IMR-90 (cell line): ENCODE results near the gene CUL4A. TPM values are rescaled to one million over a fixed set of nuclear protein-coding genes. Genes with fewer than 3 reads are reported as not detected.

Source experiments
- ATAC-seq: fragments of 200-7000 bp; cut with Tn5 transposase; 2 replicates; pipeline ENCODE4 v1.9.1; 2020; ENCODE audit warnings: low read depth, mild to moderate bottlenecking, moderate library complexity
- BruUV-seq: library from RNA; stranded (reverse); fragments of 400-500 nt; replicated peaks from 2 replicates; lab custom pipeline; 2021; lab: Mats Ljungman, UMichigan
- CTCF ChIA-PET: fragments of 300-600 bp; formaldehyde crosslinking; extraction: SDS; loops from one replicate; lab custom pipeline; 2021; ENCODE audit warnings: antibody characterized with exemption; lab: Yijun Ruan, JAX
- POLR2A ChIA-PET: fragments of 300-600 bp; sonication (Branson Sonifier 250); formaldehyde crosslinking; loops from one replicate; lab custom pipeline; 2022; ENCODE audit warnings: antibody characterized with exemption; ENCODE audit not compliant: unreplicated experiment; lab: Charles Lee
- DNase-seq: peaks from one replicate; pipeline ENCODE4 v3.0.0; 2013
- H2AFZ ChIP-seq: replicated peaks from 2 replicates; pipeline ENCODE3; 2013; ENCODE audit warnings: low read length, mild to moderate bottlenecking; ENCODE audit not compliant: poor library complexity
- H2AK5ac ChIP-seq: 2 replicates; pipeline ENCODE4 v1.6.1; 2013; ENCODE audit warnings: low read depth, low read length, inconsistent platforms
- H2AK9ac ChIP-seq: replicated peaks from 2 replicates; pipeline ENCODE3; 2013; ENCODE audit warnings: mild to moderate bottlenecking, low read depth, low read length, moderate library complexity; ENCODE audit not compliant: poor library complexity
- H2BK120ac ChIP-seq: 2 replicates; pipeline ENCODE4 v1.6.1; 2013; ENCODE audit warnings: low read depth, low read length, inconsistent platforms
- H2BK15ac ChIP-seq: 3 replicates; pipeline ENCODE4 v1.6.1; 2013; ENCODE audit warnings: low read depth, low read length, inconsistent platforms
- H2BK20ac ChIP-seq: 2 replicates; pipeline ENCODE4 v1.6.1; 2013; ENCODE audit warnings: low read depth, mild to moderate bottlenecking, inconsistent platforms, low read length, moderate library complexity
- H2BK5ac ChIP-seq: 2 replicates; pipeline ENCODE4 v1.6.1; 2013; ENCODE audit warnings: mild to moderate bottlenecking, low read depth, low read length, inconsistent platforms; ENCODE audit not compliant: poor library complexity, severe bottlenecking
- H3K14ac ChIP-seq: replicated peaks from 2 replicates; pipeline ENCODE4 v1.6.1; 2013; ENCODE audit warnings: low read depth, low read length, inconsistent platforms
- H3K18ac ChIP-seq: 2 replicates; pipeline ENCODE4 v1.6.1; 2013; ENCODE audit warnings: low read depth, low read length, control low read depth
- H3K23ac ChIP-seq: 2 replicates; pipeline ENCODE4 v1.6.1; 2013; ENCODE audit warnings: low read depth, low read length, inconsistent platforms
- H3K27ac ChIP-seq: 2 replicates; pipeline ENCODE4 v1.5.1; 2013; ENCODE audit warnings: mild to moderate bottlenecking, control low read depth, low read length; ENCODE audit not compliant: insufficient read depth
- H3K27me3 ChIP-seq: 2 replicates; pipeline ENCODE4 v1.6.1; 2013; ENCODE audit warnings: low read length; ENCODE audit not compliant: control insufficient read depth, insufficient read depth
- H3K36me3 ChIP-seq: 2 replicates; pipeline ENCODE4 v1.6.1; 2013; ENCODE audit warnings: low read length, mixed read lengths; ENCODE audit not compliant: control insufficient read depth, insufficient read depth
- H3K4ac ChIP-seq: 2 replicates; pipeline ENCODE4 v1.6.1; 2013; ENCODE audit warnings: low read depth, low read length, inconsistent platforms
- H3K4me1 ChIP-seq: 2 replicates; pipeline ENCODE4 v1.6.1; 2013; ENCODE audit warnings: low read length, mixed read lengths; ENCODE audit not compliant: control insufficient read depth, insufficient read depth
- H3K4me2 ChIP-seq: 2 replicates; pipeline ENCODE4 v1.6.1; 2013; ENCODE audit warnings: low read depth, mild to moderate bottlenecking, control low read depth, low read length, moderate library complexity
- H3K4me3 ChIP-seq: 2 replicates; pipeline ENCODE4 v1.5.1; 2013; ENCODE audit warnings: low read depth, mild to moderate bottlenecking, control low read depth, low read length, moderate library complexity; ENCODE audit not compliant: insufficient read depth
- H3K56ac ChIP-seq: 2 replicates; pipeline ENCODE4 v1.6.1; 2013; ENCODE audit warnings: low read length, inconsistent platforms; ENCODE audit not compliant: insufficient read depth; ENCODE audit errors: extremely low read depth
- H3K79me1 ChIP-seq, 2 experiments: 2 replicates each; pipeline ENCODE4 v1.6.1; 2013; ENCODE audit warnings: low read length in 2 of 2, inconsistent platforms in 1 of 2, low read depth in 1 of 2
- H3K9ac ChIP-seq: 2 replicates; pipeline ENCODE4 v1.6.1; 2013; ENCODE audit warnings: low read depth, low read length, control low read depth
- H3K9me1 ChIP-seq: 2 replicates; pipeline ENCODE4 v1.6.1; 2013; ENCODE audit warnings: low read length, inconsistent platforms; ENCODE audit not compliant: insufficient read depth
- H3K9me3 ChIP-seq: 2 replicates; pipeline ENCODE4 v1.6.1; 2013; ENCODE audit warnings: low read length; ENCODE audit not compliant: control insufficient read depth, insufficient read depth
- H4K20me1 ChIP-seq: 2 replicates; pipeline ENCODE4 v1.6.1; 2013; ENCODE audit warnings: low read length, inconsistent platforms; ENCODE audit not compliant: insufficient read depth
- H4K5ac ChIP-seq: 2 replicates; pipeline ENCODE4 v1.6.1; 2013; ENCODE audit warnings: mild to moderate bottlenecking, low read depth, low read length, control low read depth
- H4K8ac ChIP-seq, 2 experiments: 2 replicates each; pipeline ENCODE4 v1.6.1; 2013; ENCODE audit warnings: low read depth in 2 of 2, low read length in 2 of 2, control low read depth in 1 of 2, inconsistent platforms in 1 of 2
- H4K91ac ChIP-seq: 2 replicates; pipeline ENCODE4 v1.6.1; 2013; ENCODE audit warnings: low read depth, low read length, inconsistent platforms; ENCODE audit not compliant: insufficient read depth
- BHLHE40 ChIP-seq: fragments of 150-350 bp; IDR thresholded peaks from 2 replicates; pipeline ENCODE4 v1.6.1; 2016; ENCODE audit warnings: mild to moderate bottlenecking, low read depth, low read length
- CHD1 ChIP-seq: IDR thresholded peaks from 2 replicates; pipeline ENCODE4 v1.6.1; 2012; ENCODE audit warnings: low read depth, low read length, improper control_type of control experiment
- CTCF ChIP-seq: conservative IDR thresholded peaks from 2 replicates; pipeline ENCODE4 v1.5.1; 2012; ENCODE audit warnings: mild to moderate bottlenecking, low read depth, low read length, improper control_type of control experiment
- FOS ChIP-seq: fragments of 150-350 bp; IDR thresholded peaks from 2 replicates; pipeline ENCODE4 v1.6.1; 2016; ENCODE audit warnings: low read depth, low read length
- MAFK ChIP-seq: IDR thresholded peaks from 2 replicates; pipeline ENCODE4 v1.6.1; 2012; ENCODE audit warnings: low read depth, low read length, improper control_type of control experiment
- MAZ ChIP-seq: IDR thresholded peaks from 2 replicates; pipeline ENCODE4 v1.6.1; 2012; ENCODE audit warnings: low read depth, mild to moderate bottlenecking, low read length, improper control_type of control experiment, moderate library complexity, borderline replicate concordance
- MXI1 ChIP-seq: IDR thresholded peaks from 2 replicates; pipeline ENCODE4 v1.6.1; 2012; ENCODE audit warnings: low read depth, mild to moderate bottlenecking, low read length, moderate library complexity, borderline replicate concordance
- NFE2L2 ChIP-seq: fragments of 150-350 bp; IDR thresholded peaks from 2 replicates; pipeline ENCODE4 v1.6.1; 2016; ENCODE audit warnings: low read depth, mild to moderate bottlenecking, low read length
- POLR2A ChIP-seq: IDR thresholded peaks from 2 replicates; pipeline ENCODE4 v1.6.1; 2012; ENCODE audit warnings: mild to moderate bottlenecking, low read depth, low read length
- RAD21 ChIP-seq: IDR thresholded peaks from 2 replicates; pipeline ENCODE4 v1.6.1; 2012; ENCODE audit warnings: low read length, improper control_type of control experiment
- RCOR1 ChIP-seq: IDR thresholded peaks from 2 replicates; pipeline ENCODE4 v1.6.1; 2012; ENCODE audit warnings: mild to moderate bottlenecking, low read length, improper control_type of control experiment; ENCODE audit not compliant: insufficient replicate concordance
- SMC3 ChIP-seq: fragments of 150-350 bp; IDR thresholded peaks from 2 replicates; pipeline ENCODE4 v1.6.1; 2016; ENCODE audit warnings: low read depth, mild to moderate bottlenecking, antibody characterized with exemption, low read length, moderate library complexity
- USF2 ChIP-seq: fragments of 150-350 bp; IDR thresholded peaks from 2 replicates; pipeline ENCODE4 v1.6.1; 2017; ENCODE audit warnings: mild to moderate bottlenecking, antibody characterized with exemption, low read length, low read depth
- WGBS, 2 experiments: methylation state at CpG; one replicate each; pipeline versions ENCODE4 v1.1.5 to v1.1.7; 2013; ENCODE audit warnings: missing lambda C conversion rate in 2 of 2; ENCODE audit not compliant: insufficient read length in 1 of 2; ENCODE audit errors: extremely low coverage in 2 of 2; 5-methylcytosine and 5-hydroxymethylcytosine counted together
- dilution Hi-C: fragments of 300-500 bp; cut with HindIII; formaldehyde crosslinking; loops from one replicate; pipeline ENCODE4 v1.14.3; 2018; ENCODE audit warnings: low sequenced_read_pairs; ENCODE audit not compliant: unreplicated experiment
- in situ Hi-C: fragments of 300-500 bp; cut with MboI; formaldehyde crosslinking; loops from 3 replicates; pipeline ENCODE4 v1.14.3; 2019; ENCODE audit warnings: low sequenced_read_pairs, inconsistent platforms, mixed read lengths
- intact Hi-C: fragments of 100-400 bp; cut with micrococcal nuclease; formaldehyde crosslinking; loops from 2 replicates; pipeline ENCODE4 v1.10.0; 2022
- polyA plus RNA-seq, 3 experiments: library from polyadenylated mRNA; depleted of rRNA; stranded (reverse); fragments of >200 nt; gene quantifications; 2 replicates each; pipeline ENCODE4 v1.2.3, GENCODE V29; 2012; ENCODE audit warnings: low replicate concordance in 1 of 3
- total RNA-seq: library from RNA; depleted of rRNA; stranded (reverse); fragments of >200 nt; gene quantifications from 2 replicates; pipeline ENCODE4 v1.2.3, GENCODE V29; 2012
- TF ChIP-seq, protein P1 (sequence below): fragments of 150-350 bp; IDR thresholded peaks from 2 replicates; pipeline ENCODE4 v1.6.1; 2016; ENCODE audit warnings: low read depth, mild to moderate bottlenecking, low read length, moderate library complexity, borderline replicate concordance

Gene CUL4A
- total and polyA plus RNA-seq, 2 of the 4 experiments (the other 2 are of a cell fraction), result 86.0 to 146 TPM

GRCh38 chr13:113245849-113246796 is 36.7 kb downstream of the CUL4A start:
- Histone ChIP-seq H3K14ac (no peak overlapping the region), H2BK15ac (no peak overlapping the region), H3K4ac (no peak overlapping the region), H4K8ac (no peak overlapping the region), H3K4me3 (no peak overlapping the region), H2AK5ac (no peak overlapping the region), H3K27ac (no peak overlapping the region), H2BK120ac (no peak overlapping the region), H2AK9ac (no peak overlapping the region), H3K23ac (no peak overlapping the region), H3K36me3 (peaks cover 65% of the 10 kb centered on the region), H3K9ac (no peak overlapping the region), H2BK5ac (no peak overlapping the region), H3K18ac (no peak overlapping the region), H3K4me2 (no peak overlapping the region), H3K79me1 (peaks cover 7 to 9% of the 10 kb centered on the region in 2 experiments; a peak in 2 of 4 replicates), H3K4me1 (no peaks in the 10 kb centered on the region), H3K9me1 (no peaks in the 10 kb centered on the region; the same call in 1 of the 2 replicates), H2BK20ac (no peak overlapping the region), H3K56ac (no peak overlapping the region), H3K9me3 (no peaks in the 10 kb centered on the region), H2AFZ (no peak overlapping the region), H4K5ac (no peak overlapping the region), H3K27me3 (no peaks in the 10 kb centered on the region), H4K91ac (no peak overlapping the region), H4K20me1 (no peaks in the 10 kb centered on the region; the same call in 1 of the 2 replicates)
- DNase-seq, result peak; percentile 13
- dilution Hi-C loops (no loop called here), intact Hi-C loops (no loop called here), in situ Hi-C loops (loop anchor here (25.0 kb wide), 1 partner anchor 309 kb away; no protein-coding TSS in a partner anchor)
- ChIA-PET CTCF (no interaction called here), POLR2A (no interaction called here)
- BruUV-seq, result no TSS peak
- no peak for ATAC-seq
- 100% methylated on average over 1 of the region's 10 CpGs; no CpG with 5 or more reads in 1 of the 2 experiments for WGBS, 2 experiments
- TF ChIP-seq CTCF (0 out of 2 replicates have a peak, but pooled peaks have one; percentile 16), MAFK (no peak), POLR2A (no peak), NFE2L2 (no peak), BHLHE40 (no peak), USF2 (no peak), RCOR1 (no peak), MXI1 (no peak), RAD21 (0 out of 2 replicates have a peak, but pooled peaks have one; percentile 13), CHD1 (no peak), FOS (no peak), SMC3 (no peak), MAZ (no peak)
- TF ChIP-seq, protein P1, sequence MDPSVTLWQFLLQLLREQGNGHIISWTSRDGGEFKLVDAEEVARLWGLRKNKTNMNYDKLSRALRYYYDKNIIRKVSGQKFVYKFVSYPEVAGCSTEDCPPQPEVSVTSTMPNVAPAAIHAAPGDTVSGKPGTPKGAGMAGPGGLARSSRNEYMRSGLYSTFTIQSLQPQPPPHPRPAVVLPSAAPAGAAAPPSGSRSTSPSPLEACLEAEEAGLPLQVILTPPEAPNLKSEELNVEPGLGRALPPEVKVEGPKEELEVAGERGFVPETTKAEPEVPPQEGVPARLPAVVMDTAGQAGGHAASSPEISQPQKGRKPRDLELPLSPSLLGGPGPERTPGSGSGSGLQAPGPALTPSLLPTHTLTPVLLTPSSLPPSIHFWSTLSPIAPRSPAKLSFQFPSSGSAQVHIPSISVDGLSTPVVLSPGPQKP, result no peak
